GM21390 (cell line): ENCODE measurements around the gene ATF7.
"Not testable (repeated sequence)": the region's sequence is repeated elsewhere in the genome, so short reads cannot be mapped to it uniquely, and the experiment has no call there.

Experiments used
- ATAC-seq: cut with Tn5 transposase; IDR thresholded peaks from one replicate; pipeline ENCODE4 v1.9.1; 2021; ENCODE audit not compliant: unreplicated experiment

ATF7 gene

GRCh38 chr12:53485955-53486735 is 140.0 kb downstream of the ATF7 start:
- no peak for ATAC-seq

GRCh38 chr12:53484686-53485575 is 141.3 kb downstream of the ATF7 start:
- ATAC-seq = no peak

- no peak for ATAC-seq
Observed at GRCh38 chr12:53483979-53484377, 142.2 kb downstream of the ATF7 start.

- ATAC-seq = no peak
Observed at GRCh38 chr12:53483225-53483978, 142.8 kb downstream of the ATF7 start.

GRCh38 chr12:53482626-53483168 is 143.5 kb downstream of the ATF7 start:
- ATAC-seq = no peak

GRCh38 chr12:53481939-53482586 is 144.1 kb downstream of the ATF7 start:
- ATAC-seq = no peak

- ATAC-seq = not testable (repeated sequence)
Observed at GRCh38 chr12:53481458-53481857, 144.7 kb downstream of the ATF7 start.

- no peak for ATAC-seq
Observed at GRCh38 chr12:53480491-53481442, 145.4 kb downstream of the ATF7 start.

GRCh38 chr12:53479331-53479730 is 146.9 kb downstream of the ATF7 start:
- no peak for ATAC-seq

GRCh38 chr12:53478865-53479264 is 147.3 kb downstream of the ATF7 start:
- no peak for ATAC-seq

GRCh38 chr12:53476769-53477209 is 149.4 kb downstream of the ATF7 start:
- ATAC-seq = no peak

GRCh38 chr12:53474819-53475218 is 151.4 kb downstream of the ATF7 start:
- ATAC-seq = no peak

GRCh38 chr12:53474077-53474476 is 152.1 kb downstream of the ATF7 start:
- ATAC-seq = no peak

GRCh38 chr12:53472056-53472582 is 154.1 kb downstream of the ATF7 start:
- ATAC-seq = no peak

GRCh38 chr12:53468282-53468681 is 157.9 kb downstream of the ATF7 start:
- ATAC-seq = no peak

- no peak for ATAC-seq
Observed at GRCh38 chr12:53467880-53468279, 158.3 kb downstream of the ATF7 start.

- ATAC-seq = no peak
Observed at GRCh38 chr12:53467082-53467481, 159.1 kb downstream of the ATF7 start.

- no peak for ATAC-seq
Observed at GRCh38 chr12:53466640-53467039, 159.5 kb downstream of the ATF7 start.

- no peak for ATAC-seq
Observed at GRCh38 chr12:53465679-53466078, 160.5 kb downstream of the ATF7 start.
